BJ (cell line): ENCODE measurements around the gene APCDD1. TPM values are rescaled to one million over a fixed set of nuclear protein-coding genes. Genes with fewer than 3 reads are reported as not detected.

Source experiments
- CTCF ChIA-PET: fragments of 350-600 bp; formaldehyde crosslinking; extraction: SDS; loops from one replicate; lab custom pipeline; 2021; ENCODE audit warnings: antibody characterized with exemption, inconsistent platforms; lab: Yijun Ruan, JAX
- POLR2A ChIA-PET: fragments of 300-600 bp; sonication (Branson Sonifier 250); formaldehyde crosslinking; extraction: SDS; loops from one replicate; lab custom pipeline; 2021; ENCODE audit warnings: antibody characterized with exemption; lab: Charles Lee
- DNase-seq: peaks from one replicate; pipeline ENCODE4 v3.0.0-alpha.2; 2011; ENCODE audit warnings: low read depth
- H3K27me3 ChIP-seq: 2 replicates; pipeline ENCODE4 v1.6.0; 2011; ENCODE audit warnings: low read length; ENCODE audit not compliant: control insufficient read depth, insufficient read depth
- H3K36me3 ChIP-seq: 2 replicates; pipeline ENCODE4 v1.5.1; 2011; ENCODE audit warnings: low read length; ENCODE audit not compliant: control insufficient read depth, insufficient read depth
- H3K4me3 ChIP-seq: 2 replicates; pipeline ENCODE4 v1.5.1; 2011; ENCODE audit warnings: low read depth, mild to moderate bottlenecking, control low read depth, low read length
- CTCF ChIP-seq: IDR thresholded peaks from 2 replicates; pipeline ENCODE4 v1.5.1; 2011; ENCODE audit warnings: low read depth, mild to moderate bottlenecking, control low read depth, inconsistent platforms, low read length, moderate library complexity; ENCODE audit not compliant: insufficient read depth
- polyA plus RNA-seq: library from polyadenylated mRNA; depleted of rRNA; stranded (reverse); fragments of >200 nt; gene quantifications from 2 replicates; pipeline ENCODE4 v1.2.3, GENCODE V29; 2011

APCDD1 gene
- polyA plus RNA-seq, 1 experiment: 32.4 TPM

- no peak for TF ChIP-seq CTCF
- ChIA-PET CTCF (no interaction called here), POLR2A (no interaction called here)
- Histone ChIP-seq H3K27me3 (no peaks in the 10 kb centered on the region), H3K4me3 (no peak overlapping the region), H3K36me3 (no peaks in the 10 kb centered on the region)
- no peak for DNase-seq
Measured at GRCh38 chr18:10409041-10409440, 45.4 kb upstream of the APCDD1 start.

- ChIA-PET CTCF (no interaction called here), POLR2A (no interaction called here)
- Histone ChIP-seq H3K4me3 (no peak overlapping the region), H3K27me3 (no peaks in the 10 kb centered on the region; the same call in 1 of the 2 replicates), H3K36me3 (no peaks in the 10 kb centered on the region)
- no peak for DNase-seq
- TF ChIP-seq CTCF: no peak
Measured at GRCh38 chr18:10410472-10411308, 43.7 kb upstream of the APCDD1 start.

- H3K36me3 ChIP-seq: no peaks in the 10 kb centered on the region
- no peak for DNase-seq
- TF ChIP-seq CTCF: no peak
- H3K4me3 ChIP-seq: no peak overlapping the region
- CTCF ChIA-PET: interaction anchor here (0.9 kb wide), 1 partner anchor 11 kb away, joined by 3 read pairs; no protein-coding TSS in a partner anchor
- POLR2A ChIA-PET: no interaction called here
- no peaks in the 10 kb centered on the region; the same call in 1 of the 2 replicates for H3K27me3 ChIP-seq
Measured at GRCh38 chr18:10412933-10413332, 41.5 kb upstream of the APCDD1 start.

GRCh38 chr18:10413722-10414121 is 40.7 kb upstream of the APCDD1 start:
- no peak for TF ChIP-seq CTCF
- H3K36me3 ChIP-seq: no peaks in the 10 kb centered on the region
- H3K27me3 ChIP-seq: no peaks in the 10 kb centered on the region; the same call in 1 of the 2 replicates
- POLR2A ChIA-PET: no interaction called here
- DNase-seq: no peak
- no peak overlapping the region for H3K4me3 ChIP-seq
- CTCF ChIA-PET: interaction anchor here (0.9 kb wide), 1 partner anchor 12 kb away, joined by 3 read pairs; no protein-coding TSS in a partner anchor

GRCh38 chr18:10414293-10414842 is 40.1 kb upstream of the APCDD1 start:
- TF ChIP-seq CTCF: no peak
- POLR2A ChIA-PET: no interaction called here
- CTCF ChIA-PET: interaction anchor here (0.6 to 2.1 kb wide), 3 partner anchors 11 to 220 kb away, joined by 3 to 4 read pairs (median 3); no protein-coding TSS in a partner anchor

More at GRCh38 chr18:10414293-10414842, 40.1 kb upstream of the APCDD1 start:
- no peak for DNase-seq
- Histone ChIP-seq H3K4me3 (no peak overlapping the region), H3K27me3 (no peaks in the 10 kb centered on the region; the same call in 1 of the 2 replicates), H3K36me3 (no peaks in the 10 kb centered on the region)
